Measurements from ENCODE around the gene DNASE1L2. TPM values are rescaled to one million over a fixed set of nuclear protein-coding genes. Genes with fewer than 3 reads are reported as not detected.
A peak's percentile ranks its signal among the peaks of the same experiment; 100 is the strongest.

DNASE1L2 gene
- total and polyA plus RNA-seq, 5 donors from 2014 or later, result 0.37 TPM; not detected in 4

GRCh38 chr16:2210009-2210332 is 26.3 kb upstream of the DNASE1L2 start:
- Mint-ChIP-seq H3K27me3 (no peaks in the 10 kb centered on the region), H3K4me3 (no peak overlapping the region), H3K4me1 (peaks cover 0 to 32% (median 10%) of the 10 kb centered on the region in 4 donors), H3K36me3 (no peaks in the 10 kb centered on the region), H3K9me3 (peaks cover 0 to 1% (median 0%) of the 10 kb centered on the region in 7 donors), H3K27ac (no peak overlapping the region)
- Histone ChIP-seq H3K4me1 (ENCODE audit: control insufficient read depth, insufficient read depth, low read length, poor library complexity, severe bottlenecking) (peaks cover 31% of the 10 kb centered on the region), H3K36me3 (ENCODE audit: control insufficient read depth, insufficient read depth, low read length) (peaks cover 9% of the 10 kb centered on the region), H3K27me3 (ENCODE audit: control insufficient read depth, insufficient read depth, low read length) (no peaks in the 10 kb centered on the region), H3K9me3 (ENCODE audit: control insufficient read depth in 2 of 2, low read length in 2 of 2) (no peaks in the 10 kb centered on the region), H3K4me3 (ENCODE audit: low read depth, low read length) (no peak overlapping the region), H3K27ac (ENCODE audit: insufficient read depth, low read length, poor library complexity, severe bottlenecking) (no peak overlapping the region)
- DNase-seq (no peak), ATAC-seq (ENCODE audit: low read depth in 2 of 2) (no peak)

GRCh38 chr16:2210386-2211365 is 25.6 kb upstream of the DNASE1L2 start, which contains the start of gene BRICD5:
Gene BRICD5, minus strand, starts transcription at chr16:2210863. Its CDS starts 30 bp downstream, at chr16:2210833.
- Histone ChIP-seq H3K9me3 (ENCODE audit: control insufficient read depth in 2 of 2, low read length in 2 of 2) (no peaks in the 10 kb centered on the region), H3K36me3 (ENCODE audit: control insufficient read depth, insufficient read depth, low read length) (peaks cover 9% of the 10 kb centered on the region), H3K27me3 (ENCODE audit: control insufficient read depth, insufficient read depth, low read length) (no peaks in the 10 kb centered on the region), H3K27ac (ENCODE audit: insufficient read depth, low read length, poor library complexity, severe bottlenecking) (no peak within 1 kb of the TSS), H3K4me3 (ENCODE audit: low read depth, low read length) (no peak within 1 kb of the TSS), H3K4me1 (ENCODE audit: control insufficient read depth, insufficient read depth, low read length, poor library complexity, severe bottlenecking) (peaks cover 28% of the 10 kb centered on the region)
- no peak for ATAC-seq (ENCODE audit: low read depth in 2 of 2)
- peaks cover 0 to 34% (median 10%) of the 10 kb centered on the region in 4 donors for H3K4me1 Mint-ChIP-seq
- no peak within 1 kb of the TSS for H3K27ac Mint-ChIP-seq
- H3K27me3 Mint-ChIP-seq, result no peaks in the 10 kb centered on the region
- DNase-seq, result no peak
- H3K9me3 Mint-ChIP-seq, result peaks cover 0 to 1% (median 0%) of the 10 kb centered on the region in 7 donors
- H3K4me3 Mint-ChIP-seq, result peak within 1 kb of the TSS in 2 of 4 donors; percentile 57 to 89
- no peaks in the 10 kb centered on the region for H3K36me3 Mint-ChIP-seq

- Histone ChIP-seq H3K4me3 (ENCODE audit: low read depth, low read length) (no peak overlapping the region), H3K27me3 (ENCODE audit: control insufficient read depth, insufficient read depth, low read length) (no peaks in the 10 kb centered on the region), H3K9me3 (ENCODE audit: control insufficient read depth in 2 of 2, low read length in 2 of 2) (no peaks in the 10 kb centered on the region), H3K36me3 (ENCODE audit: control insufficient read depth, insufficient read depth, low read length) (peaks cover 9% of the 10 kb centered on the region), H3K4me1 (ENCODE audit: control insufficient read depth, insufficient read depth, low read length, poor library complexity, severe bottlenecking) (peaks cover 18% of the 10 kb centered on the region), H3K27ac (ENCODE audit: insufficient read depth, low read length, poor library complexity, severe bottlenecking) (no peak overlapping the region)
- Mint-ChIP-seq H3K4me3 (peak overlapping the region in 3 of 4 donors; percentile 33 to 89 (median 71)), H3K27me3 (no peaks in the 10 kb centered on the region), H3K9me3 (peaks cover 0 to 1% (median 0%) of the 10 kb centered on the region in 7 donors), H3K27ac (no peak overlapping the region), H3K4me1 (peaks cover 0 to 28% (median 9%) of the 10 kb centered on the region in 4 donors), H3K36me3 (no peaks in the 10 kb centered on the region)
- DNase-seq (no peak), ATAC-seq (ENCODE audit: low read depth in 2 of 2) (no peak)
Measured at GRCh38 chr16:2211923-2212347, 24.3 kb upstream of the DNASE1L2 start.

GRCh38 chr16:2212362-2213324 is 23.6 kb upstream of the DNASE1L2 start:
- Mint-ChIP-seq H3K4me1 (peaks cover 0 to 23% (median 9%) of the 10 kb centered on the region in 4 donors), H3K27me3 (no peaks in the 10 kb centered on the region), H3K4me3 (peak overlapping the region; percentile 83 to 89 (median 86)), H3K9me3 (peaks cover 0 to 1% (median 0%) of the 10 kb centered on the region in 7 donors), H3K27ac (peak overlapping the region in 1 of 3 donors; percentile 29), H3K36me3 (no peaks in the 10 kb centered on the region)
- Histone ChIP-seq H3K36me3 (ENCODE audit: control insufficient read depth, insufficient read depth, low read length) (peaks cover 8% of the 10 kb centered on the region), H3K4me3 (ENCODE audit: low read depth, low read length) (no peak overlapping the region), H3K27me3 (ENCODE audit: control insufficient read depth, insufficient read depth, low read length) (no peaks in the 10 kb centered on the region), H3K27ac (ENCODE audit: insufficient read depth, low read length, poor library complexity, severe bottlenecking) (no peak overlapping the region), H3K4me1 (ENCODE audit: control insufficient read depth, insufficient read depth, low read length, poor library complexity, severe bottlenecking) (peaks cover 18% of the 10 kb centered on the region), H3K9me3 (ENCODE audit: control insufficient read depth in 2 of 2, low read length in 2 of 2) (no peaks in the 10 kb centered on the region)
- DNase-seq, result no peak
- ATAC-seq (ENCODE audit: low read depth in 2 of 2), result no peak

GRCh38 chr16:2213817-2214718 is 22.2 kb upstream of the DNASE1L2 start:
- peak overlapping the region in 1 of 3 donors; percentile 9 for H3K27ac Mint-ChIP-seq
- no peaks in the 10 kb centered on the region for H3K9me3 ChIP-seq (ENCODE audit: control insufficient read depth in 2 of 2, low read length in 2 of 2)
- ATAC-seq (ENCODE audit: low read depth in 2 of 2) (no peak), DNase-seq (peak in 1 of 3 donors; percentile 28)
- H3K27me3 Mint-ChIP-seq, result no peaks in the 10 kb centered on the region
- H3K4me1 Mint-ChIP-seq, result peaks cover 0 to 20% (median 9%) of the 10 kb centered on the region in 4 donors
- H3K4me1 ChIP-seq (ENCODE audit: control insufficient read depth, insufficient read depth, low read length, poor library complexity, severe bottlenecking), result peaks cover 18% of the 10 kb centered on the region
- peak overlapping the region; percentile 56 for H3K4me3 ChIP-seq (ENCODE audit: low read depth, low read length)
- peak overlapping the region; percentile 41 for H3K27ac ChIP-seq (ENCODE audit: insufficient read depth, low read length, poor library complexity, severe bottlenecking)
- no peaks in the 10 kb centered on the region for H3K36me3 Mint-ChIP-seq
- H3K36me3 ChIP-seq (ENCODE audit: control insufficient read depth, insufficient read depth, low read length), result peaks cover 1% of the 10 kb centered on the region
- peak overlapping the region; percentile 83 to 89 (median 86) for H3K4me3 Mint-ChIP-seq
- H3K9me3 Mint-ChIP-seq, result no peaks in the 10 kb centered on the region
- no peaks in the 10 kb centered on the region for H3K27me3 ChIP-seq (ENCODE audit: control insufficient read depth, insufficient read depth, low read length)

GRCh38 chr16:2214719-2214968 is 21.6 kb upstream of the DNASE1L2 start, which contains the start of gene PGP:
Gene PGP, minus strand, starts transcription at chr16:2214840. Its CDS starts 63 bp downstream, at chr16:2214777.
- Mint-ChIP-seq H3K9me3 (no peaks in the 10 kb centered on the region), H3K27me3 (no peaks in the 10 kb centered on the region), H3K36me3 (no peaks in the 10 kb centered on the region), H3K4me3 (peak within 1 kb of the TSS; percentile 88 to 90 (median 88)), H3K27ac (peak within 1 kb of the TSS; percentile 44 to 93 (median 60)), H3K4me1 (peaks cover 0 to 20% (median 9%) of the 10 kb centered on the region in 4 donors)
- Histone ChIP-seq H3K27ac (ENCODE audit: insufficient read depth, low read length, poor library complexity, severe bottlenecking) (peak within 1 kb of the TSS; percentile 85), H3K4me3 (ENCODE audit: low read depth, low read length) (peak within 1 kb of the TSS; percentile 81), H3K4me1 (ENCODE audit: control insufficient read depth, insufficient read depth, low read length, poor library complexity, severe bottlenecking) (peaks cover 18% of the 10 kb centered on the region), H3K36me3 (ENCODE audit: control insufficient read depth, insufficient read depth, low read length) (no peaks in the 10 kb centered on the region), H3K9me3 (ENCODE audit: control insufficient read depth in 2 of 2, low read length in 2 of 2) (no peaks in the 10 kb centered on the region), H3K27me3 (ENCODE audit: control insufficient read depth, insufficient read depth, low read length) (no peaks in the 10 kb centered on the region)
- ATAC-seq (ENCODE audit: low read depth in 2 of 2) (peak; percentile 95 to 96), DNase-seq (no peak)
